Muscle layer of colon (tissue), 2 donors: ENCODE measurements around the gene LYST.

Experiments used
- H3K27ac ChIP-seq: one replicate; pipeline ENCODE4 v1.7.0; 2013; ENCODE audit warnings: low read depth, mild to moderate bottlenecking, low read length, moderate library complexity
- H3K27me3 ChIP-seq, 2 donors: one replicate each; pipeline ENCODE4 v1.7.0; 2013; ENCODE audit warnings: low read length in 2 of 2, mild to moderate bottlenecking in 2 of 2; ENCODE audit not compliant: insufficient read depth in 2 of 2, control insufficient read depth in 1 of 2
- H3K36me3 ChIP-seq: one replicate; pipeline ENCODE4 v1.7.0; 2013; ENCODE audit warnings: mild to moderate bottlenecking, low read length; ENCODE audit not compliant: insufficient read depth
- H3K4me1 ChIP-seq: one replicate; pipeline ENCODE4 v1.7.0; 2013; ENCODE audit warnings: mild to moderate bottlenecking, low read length; ENCODE audit not compliant: insufficient read depth
- H3K4me3 ChIP-seq, 2 donors: one replicate each; pipeline ENCODE4 v1.7.0; 2013; ENCODE audit warnings: low read length in 2 of 2, low read depth in 1 of 2, mild to moderate bottlenecking in 1 of 2, moderate library complexity in 1 of 2
- H3K9ac ChIP-seq: one replicate; pipeline ENCODE4 v1.7.0; 2013; ENCODE audit warnings: low read length
- H3K9me3 ChIP-seq: one replicate; pipeline ENCODE4 v1.7.0; 2013; ENCODE audit warnings: mild to moderate bottlenecking, low read length
- donor health status: abdominal sarcoma.
- donor health status: Adenocarcinoma of cecum.

LYST gene

DNA sequence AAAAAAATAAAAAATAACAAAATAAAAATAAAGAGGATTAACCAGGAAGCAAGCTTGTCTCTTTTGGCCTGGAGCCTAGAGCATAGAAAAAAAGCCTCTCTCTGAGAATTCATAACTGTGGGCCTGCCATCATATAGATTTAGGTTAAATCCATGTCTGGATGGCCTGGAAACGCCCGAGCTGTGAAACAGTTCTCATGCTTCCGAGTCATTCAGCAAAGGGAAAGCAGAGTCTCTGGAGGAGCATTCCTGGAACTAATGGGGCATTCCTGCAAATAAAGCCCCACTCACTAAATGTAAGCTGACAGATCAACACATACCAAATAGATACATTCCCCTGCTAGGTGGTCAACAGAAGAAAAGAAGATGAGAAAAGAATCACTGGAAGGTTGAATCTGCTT, 141.3 kb downstream of the LYST start:
- H3K27ac ChIP-seq, result no peak overlapping the region
- H3K27me3 ChIP-seq, result no peaks in the 10 kb centered on the region
- no peaks in the 10 kb centered on the region for H3K9me3 ChIP-seq
- peaks cover 47% of the 10 kb centered on the region for H3K36me3 ChIP-seq
- H3K9ac ChIP-seq, result no peak overlapping the region
- H3K4me3 ChIP-seq, result no peak overlapping the region
- no peaks in the 10 kb centered on the region for H3K4me1 ChIP-seq

DNA sequence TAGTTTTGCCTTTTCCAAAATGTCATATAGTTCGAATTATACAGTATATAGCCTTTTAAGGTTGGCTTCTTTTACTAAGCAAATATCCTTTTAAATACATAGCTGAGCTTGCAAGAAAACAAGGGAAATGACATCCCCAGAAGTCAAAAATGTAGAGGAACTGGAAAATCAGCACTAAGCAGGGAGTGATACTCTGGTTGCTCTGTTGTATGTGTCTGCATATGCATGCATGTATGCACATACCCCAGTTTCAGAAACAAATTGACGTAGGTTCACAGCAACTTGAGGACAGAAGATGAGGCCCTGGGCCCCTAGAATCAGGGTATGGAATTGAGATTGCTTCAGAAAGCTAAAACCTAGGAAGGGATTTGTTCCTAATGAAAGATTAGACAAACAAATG, 142.0 kb downstream of the LYST start:
- Histone ChIP-seq H3K27me3 (no peaks in the 10 kb centered on the region), H3K9ac (no peak overlapping the region), H3K4me1 (no peaks in the 10 kb centered on the region), H3K4me3 (no peak overlapping the region), H3K27ac (no peak overlapping the region), H3K36me3 (peaks cover 51% of the 10 kb centered on the region), H3K9me3 (no peaks in the 10 kb centered on the region)

DNA sequence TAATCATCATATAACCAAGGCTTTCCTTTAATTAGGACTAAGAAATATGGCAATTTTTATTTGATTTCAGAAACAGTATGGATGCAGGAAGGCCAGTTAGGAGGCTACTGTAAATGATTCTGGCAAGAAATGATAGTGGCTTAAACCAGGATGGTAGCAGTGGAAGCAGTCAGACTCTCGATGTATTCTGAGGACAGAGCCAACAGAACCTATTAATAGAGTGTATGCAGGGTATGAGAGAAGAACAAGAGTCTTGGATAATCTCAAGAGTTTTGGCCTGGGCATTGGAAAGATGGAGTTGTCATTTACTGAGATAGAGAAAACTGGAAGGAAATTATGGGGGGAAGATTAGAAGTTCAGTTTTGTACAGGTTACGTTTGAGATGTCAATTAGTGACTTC, 143.8 kb downstream of the LYST start:
- H3K36me3 ChIP-seq, result peaks cover 38% of the 10 kb centered on the region
- H3K4me1 ChIP-seq, result no peaks in the 10 kb centered on the region

DNA sequence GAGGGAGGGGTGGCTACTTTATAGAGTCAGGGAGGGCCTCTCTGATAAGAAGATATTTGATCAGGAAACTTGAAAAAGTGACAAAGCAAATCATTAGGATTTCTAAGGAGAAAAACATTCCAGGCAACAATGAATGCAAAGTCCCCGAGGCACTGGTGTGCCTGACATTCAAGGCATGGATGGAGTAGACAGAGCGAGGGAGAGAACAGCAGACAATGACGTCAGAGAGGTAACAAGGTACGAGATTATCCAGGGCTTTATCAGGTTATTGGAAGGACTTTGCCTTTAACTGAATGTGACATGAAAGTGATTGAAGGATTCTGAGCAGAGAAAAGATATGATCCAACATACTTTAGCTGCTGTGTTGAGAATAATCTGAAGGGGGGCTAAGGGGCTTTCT, 144.7 kb downstream of the LYST start:
- Histone ChIP-seq H3K9me3 (no peaks in the 10 kb centered on the region), H3K4me1 (no peaks in the 10 kb centered on the region), H3K27me3 (no peaks in the 10 kb centered on the region), H3K9ac (no peak overlapping the region), H3K4me3 (no peak overlapping the region), H3K27ac (no peak overlapping the region), H3K36me3 (peaks cover 37% of the 10 kb centered on the region)

More for the DNA sequence above, 143.8 kb downstream of the LYST start:
- H3K27ac ChIP-seq, result no peak overlapping the region
- H3K9me3 ChIP-seq, result no peaks in the 10 kb centered on the region
- H3K27me3 ChIP-seq, result no peaks in the 10 kb centered on the region
- no peak overlapping the region for H3K4me3 ChIP-seq
- H3K9ac ChIP-seq, result no peak overlapping the region

DNA sequence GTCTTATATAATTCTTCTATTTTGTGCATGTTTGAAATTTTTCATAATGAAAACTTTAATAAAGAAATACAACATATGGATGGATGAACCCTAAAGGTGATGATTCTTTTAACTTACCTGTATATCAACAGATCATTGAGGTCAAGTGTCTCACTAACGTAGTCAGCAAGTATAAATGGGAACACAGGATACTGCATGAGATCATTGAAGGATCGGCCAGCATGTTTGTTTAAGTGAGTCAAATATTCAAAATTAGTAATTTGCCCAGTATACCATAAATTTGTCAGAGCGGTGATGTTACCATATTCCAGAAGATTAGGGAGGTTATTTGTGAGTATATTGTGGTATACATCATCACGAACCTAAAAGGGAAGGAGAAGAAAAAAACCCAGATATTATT, 146.2 kb downstream of the LYST start:
- no peaks in the 10 kb centered on the region for H3K4me1 ChIP-seq
- peaks cover 37% of the 10 kb centered on the region for H3K36me3 ChIP-seq
- no peak overlapping the region for H3K9ac ChIP-seq
- no peak overlapping the region for H3K27ac ChIP-seq
- H3K27me3 ChIP-seq, result no peaks in the 10 kb centered on the region
- no peaks in the 10 kb centered on the region for H3K9me3 ChIP-seq
- no peak overlapping the region for H3K4me3 ChIP-seq

DNA sequence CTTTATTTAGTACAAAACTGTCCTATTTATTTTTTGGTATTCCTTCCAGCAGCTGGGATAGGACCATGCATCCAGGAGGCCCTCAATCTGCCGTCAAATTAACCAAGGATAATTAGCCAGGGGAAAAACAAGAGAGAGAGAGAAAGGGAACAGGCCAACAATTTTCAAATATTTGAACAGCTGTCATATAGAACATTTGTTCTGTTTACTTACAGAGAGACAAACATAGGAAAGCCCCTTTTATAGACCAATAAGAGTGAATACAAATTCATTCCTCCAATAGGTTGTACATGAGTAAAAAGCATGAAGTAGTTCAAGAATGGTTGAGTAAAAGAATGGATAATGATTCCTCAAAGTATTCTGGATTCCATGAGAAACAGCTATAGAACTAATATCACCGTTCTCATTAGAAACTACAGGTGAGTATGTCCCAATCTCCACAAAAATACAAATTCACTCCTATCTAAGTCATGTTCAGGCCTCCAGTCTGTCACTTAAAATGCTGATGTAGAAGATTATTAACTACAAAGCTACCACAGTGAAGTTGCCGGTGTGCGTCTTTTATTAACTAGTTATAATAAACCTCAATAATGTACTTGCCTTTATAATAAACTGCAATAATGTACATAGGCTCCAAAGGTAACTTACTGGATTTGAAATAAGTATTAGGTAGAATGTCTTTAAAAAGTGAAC, 152.4 kb downstream of the LYST start:
- H3K27ac ChIP-seq, result no peak overlapping the region
- H3K9me3 ChIP-seq, result no peaks in the 10 kb centered on the region
- no peak overlapping the region for H3K4me3 ChIP-seq
- no peaks in the 10 kb centered on the region for H3K4me1 ChIP-seq
- no peak overlapping the region for H3K9ac ChIP-seq
- no peaks in the 10 kb centered on the region for H3K27me3 ChIP-seq
- no peaks in the 10 kb centered on the region for H3K36me3 ChIP-seq

DNA sequence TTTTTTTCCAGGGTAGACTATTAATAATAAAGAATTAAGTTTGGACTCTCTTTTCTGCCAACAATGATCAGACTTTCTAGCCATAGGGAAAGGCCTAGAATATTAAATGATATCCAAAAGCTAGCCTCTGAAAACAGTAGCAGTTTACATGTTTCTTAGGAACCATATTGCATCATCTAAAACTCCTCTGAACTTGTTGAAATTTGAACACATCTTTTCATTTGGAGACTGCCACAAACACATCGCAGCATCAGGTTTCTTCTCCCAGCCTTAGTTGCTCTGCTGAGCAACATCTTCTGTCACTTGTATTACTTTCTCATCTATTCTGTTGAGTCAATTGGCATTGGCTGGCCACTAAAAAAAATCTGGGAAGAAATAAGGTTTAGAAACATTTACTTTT, 153.9 kb downstream of the LYST start:
- Histone ChIP-seq H3K36me3 (peaks cover 10% of the 10 kb centered on the region), H3K9me3 (no peaks in the 10 kb centered on the region), H3K4me1 (no peaks in the 10 kb centered on the region), H3K9ac (no peak overlapping the region), H3K27ac (no peak overlapping the region), H3K27me3 (no peaks in the 10 kb centered on the region), H3K4me3 (no peak overlapping the region)

DNA sequence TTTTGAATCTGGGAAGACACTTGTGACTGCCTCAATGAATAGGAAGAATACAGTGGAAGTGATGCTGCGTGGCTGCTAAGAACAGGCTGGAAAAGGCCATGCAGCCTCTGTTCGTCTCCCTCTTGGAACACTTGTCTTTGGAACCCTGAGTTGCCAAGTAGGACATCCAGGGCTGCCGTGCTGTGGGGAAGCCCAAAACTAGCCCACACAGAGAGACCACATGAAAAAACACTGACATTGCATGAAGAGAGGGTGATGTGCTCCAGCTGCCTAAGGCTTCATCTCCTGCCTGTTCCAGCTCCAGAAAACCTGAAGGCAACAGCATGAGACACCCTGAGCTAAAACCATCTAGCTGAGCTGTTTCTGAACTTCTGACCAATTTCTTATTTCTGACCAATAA, 156.0 kb downstream of the LYST start:
- Histone ChIP-seq H3K27ac (no peak overlapping the region), H3K36me3 (peaks cover 10% of the 10 kb centered on the region), H3K27me3 (no peaks in the 10 kb centered on the region), H3K4me1 (no peaks in the 10 kb centered on the region), H3K4me3 (no peak overlapping the region), H3K9ac (no peak overlapping the region), H3K9me3 (no peaks in the 10 kb centered on the region)

DNA sequence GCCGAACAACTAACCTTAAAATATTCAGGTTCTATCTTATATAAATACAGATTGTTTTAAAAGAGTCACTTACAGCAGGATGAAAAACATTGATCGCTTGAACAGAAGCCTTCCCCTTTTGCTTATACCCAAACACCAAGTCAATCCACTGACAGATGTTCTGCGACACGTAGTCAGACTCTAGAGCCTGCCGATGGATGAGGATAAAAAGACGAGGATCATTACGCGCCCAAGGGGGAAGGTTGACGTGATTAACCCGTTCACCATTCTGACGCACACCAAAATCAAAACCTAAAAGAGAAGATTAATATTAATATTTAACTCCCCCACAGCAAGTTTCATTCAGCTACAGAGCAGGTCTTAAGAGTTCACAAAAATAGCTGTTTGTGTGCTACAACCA, 157.7 kb downstream of the LYST start:
- Histone ChIP-seq H3K4me1 (no peaks in the 10 kb centered on the region), H3K4me3 (no peak overlapping the region), H3K36me3 (peaks cover 10% of the 10 kb centered on the region), H3K9ac (no peak overlapping the region), H3K27me3 (no peaks in the 10 kb centered on the region), H3K27ac (no peak overlapping the region), H3K9me3 (no peaks in the 10 kb centered on the region)

DNA sequence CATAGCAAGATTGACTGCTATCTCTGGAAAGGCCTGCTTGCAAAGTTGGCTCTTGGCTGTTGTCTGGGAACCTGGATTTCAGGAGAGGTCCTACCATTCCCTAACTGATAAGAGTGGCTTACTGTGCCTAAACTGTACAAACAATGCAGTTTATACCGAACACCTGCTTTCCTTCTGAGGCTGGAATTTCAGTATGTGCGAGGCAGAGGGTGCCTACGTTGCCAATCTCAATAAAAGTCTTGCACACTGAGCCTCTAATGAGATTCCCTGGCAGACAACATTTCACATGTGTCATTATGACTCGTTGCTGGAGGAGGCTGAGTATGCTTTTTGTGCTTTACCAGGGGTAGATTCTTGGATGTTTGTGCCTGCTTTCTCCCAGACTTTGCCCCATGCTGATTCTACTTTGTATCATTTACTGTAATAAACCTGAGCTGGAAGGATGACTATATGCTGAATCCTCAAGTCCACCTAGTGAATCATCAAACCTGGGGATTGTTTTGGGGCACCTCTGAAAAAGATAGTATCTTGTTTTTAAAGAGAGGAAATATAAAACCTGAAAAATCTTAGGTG, 158.2 kb downstream of the LYST start:
- H3K36me3 ChIP-seq, result peaks cover 10% of the 10 kb centered on the region
- H3K9ac ChIP-seq, result no peak overlapping the region
- no peaks in the 10 kb centered on the region for H3K9me3 ChIP-seq
- no peak overlapping the region for H3K27ac ChIP-seq
- no peaks in the 10 kb centered on the region for H3K27me3 ChIP-seq
- H3K4me3 ChIP-seq, result no peak overlapping the region
- no peaks in the 10 kb centered on the region for H3K4me1 ChIP-seq

DNA sequence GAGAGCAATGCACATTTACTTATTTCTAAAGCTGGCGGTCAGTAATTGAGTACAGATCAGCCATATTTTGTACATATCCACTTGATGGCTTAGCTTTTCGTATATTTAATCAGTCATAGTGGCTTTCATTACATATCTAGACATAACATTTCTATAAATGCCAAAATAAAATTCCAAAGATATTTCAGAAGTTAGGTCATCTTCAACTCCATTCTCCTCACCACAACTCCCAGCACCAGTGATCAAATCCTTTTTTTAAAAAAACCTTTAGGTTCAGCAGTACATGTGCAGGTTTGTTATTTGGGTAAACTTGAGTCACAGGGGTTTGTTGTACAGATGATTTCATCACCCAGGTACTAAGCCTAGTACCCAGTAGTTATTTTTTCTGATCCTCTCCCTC, 163.2 kb downstream of the LYST start:
- peaks cover 21% of the 10 kb centered on the region for H3K36me3 ChIP-seq

DNA sequence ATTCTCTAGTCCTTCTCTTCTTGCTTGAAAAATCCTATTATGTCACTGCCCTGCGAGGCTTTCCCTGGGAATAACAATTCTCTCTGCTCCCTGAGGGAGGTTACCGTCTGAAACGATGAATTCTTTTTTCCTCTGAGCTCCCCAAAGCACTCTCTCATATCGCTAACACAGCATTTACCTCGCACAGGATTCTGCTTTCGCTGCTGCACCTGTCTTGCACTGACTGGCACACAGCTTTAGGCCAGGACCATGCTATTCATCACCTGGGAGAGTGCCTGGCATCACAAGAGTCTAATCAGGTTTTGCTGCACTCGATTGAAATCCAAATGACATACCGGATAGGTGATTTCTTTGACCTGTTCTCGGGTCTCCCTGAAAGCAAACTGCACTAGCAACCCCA, 164.3 kb downstream of the LYST start:
- no peaks in the 10 kb centered on the region for H3K4me1 ChIP-seq
- no peaks in the 10 kb centered on the region for H3K9me3 ChIP-seq
- H3K4me3 ChIP-seq, result no peak overlapping the region
- H3K27me3 ChIP-seq, result no peaks in the 10 kb centered on the region
- no peak overlapping the region for H3K27ac ChIP-seq
- no peak overlapping the region for H3K9ac ChIP-seq
- peaks cover 16% of the 10 kb centered on the region for H3K36me3 ChIP-seq

More for the DNA sequence above, 163.2 kb downstream of the LYST start:
- Histone ChIP-seq H3K9ac (no peak overlapping the region), H3K27ac (no peak overlapping the region), H3K9me3 (no peaks in the 10 kb centered on the region), H3K27me3 (no peaks in the 10 kb centered on the region), H3K4me1 (no peaks in the 10 kb centered on the region), H3K4me3 (no peak overlapping the region)
